BE2C (cell line): Measurements from ENCODE around the gene GPX1.
"Not testable (repeated sequence)": the region's sequence is repeated elsewhere in the genome, so short reads cannot be mapped to it uniquely, and the experiment has no call there.

Source experiments
- DNase-seq: peaks from one replicate; pipeline ENCODE4 v3.0.0-alpha.2; 2020
- H3K27me3 ChIP-seq: fragments of 250-450 bp; sonication (Bioruptor Pico); 2 replicates; pipeline ENCODE4 v1.5.1; 2020; ENCODE audit warnings: mild to moderate bottlenecking
- H3K36me3 ChIP-seq: fragments of 250-450 bp; sonication (Bioruptor Pico); 2 replicates; pipeline ENCODE4 v1.5.1; 2020; ENCODE audit warnings: mild to moderate bottlenecking
- H3K4me1 ChIP-seq: fragments of 250-450 bp; sonication (Bioruptor Pico); 2 replicates; pipeline ENCODE4 v1.5.1; 2020
- H3K4me3 ChIP-seq: 2 replicates; pipeline ENCODE4 v1.5.1; 2011; ENCODE audit warnings: low read depth, low read length
- H3K9me3 ChIP-seq: fragments of 250-450 bp; sonication (Bioruptor Pico); 2 replicates; pipeline ENCODE4 v1.5.1; 2020
- TF ChIP-seq, protein P1 (sequence below): IDR thresholded peaks from 2 replicates; pipeline ENCODE4 v1.5.1; 2012; ENCODE audit warnings: mild to moderate bottlenecking, low read depth, low read length

The GPX1 gene

DNA sequence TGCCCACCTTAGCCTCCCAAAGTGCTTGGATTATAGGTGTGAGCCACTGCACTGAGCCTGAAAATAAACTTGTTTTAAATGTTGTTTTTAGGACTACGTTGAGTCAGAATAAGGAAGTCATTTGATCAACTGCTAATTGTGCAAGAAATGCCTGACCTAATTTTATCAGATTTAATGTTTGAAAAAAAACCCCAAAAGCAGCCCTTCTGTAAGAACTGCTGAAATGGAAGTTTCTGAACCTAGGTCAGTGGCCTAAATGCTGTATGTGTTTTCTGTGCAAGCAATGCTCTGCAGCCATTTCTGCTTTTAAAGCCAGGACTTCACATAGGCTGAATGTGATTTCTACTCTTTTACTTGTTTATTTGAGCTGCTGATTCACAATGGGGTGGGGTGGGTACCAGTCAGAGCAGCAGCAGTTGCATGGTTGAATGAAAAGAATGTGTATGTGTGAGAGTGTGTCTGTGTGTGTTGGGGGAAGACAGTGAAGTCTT lies 6.6 kb downstream of the GPX1 start:
- Histone ChIP-seq H3K4me3 (no peak overlapping the region), H3K27me3 (no peaks in the 10 kb centered on the region), H3K9me3 (no peaks in the 10 kb centered on the region), H3K36me3 (peaks cover 5% of the 10 kb centered on the region), H3K4me1 (no peaks in the 10 kb centered on the region)
- no peak for DNase-seq
- TF ChIP-seq, protein P1, sequence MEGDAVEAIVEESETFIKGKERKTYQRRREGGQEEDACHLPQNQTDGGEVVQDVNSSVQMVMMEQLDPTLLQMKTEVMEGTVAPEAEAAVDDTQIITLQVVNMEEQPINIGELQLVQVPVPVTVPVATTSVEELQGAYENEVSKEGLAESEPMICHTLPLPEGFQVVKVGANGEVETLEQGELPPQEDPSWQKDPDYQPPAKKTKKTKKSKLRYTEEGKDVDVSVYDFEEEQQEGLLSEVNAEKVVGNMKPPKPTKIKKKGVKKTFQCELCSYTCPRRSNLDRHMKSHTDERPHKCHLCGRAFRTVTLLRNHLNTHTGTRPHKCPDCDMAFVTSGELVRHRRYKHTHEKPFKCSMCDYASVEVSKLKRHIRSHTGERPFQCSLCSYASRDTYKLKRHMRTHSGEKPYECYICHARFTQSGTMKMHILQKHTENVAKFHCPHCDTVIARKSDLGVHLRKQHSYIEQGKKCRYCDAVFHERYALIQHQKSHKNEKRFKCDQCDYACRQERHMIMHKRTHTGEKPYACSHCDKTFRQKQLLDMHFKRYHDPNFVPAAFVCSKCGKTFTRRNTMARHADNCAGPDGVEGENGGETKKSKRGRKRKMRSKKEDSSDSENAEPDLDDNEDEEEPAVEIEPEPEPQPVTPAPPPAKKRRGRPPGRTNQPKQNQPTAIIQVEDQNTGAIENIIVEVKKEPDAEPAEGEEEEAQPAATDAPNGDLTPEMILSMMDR, result no peak

DNA sequence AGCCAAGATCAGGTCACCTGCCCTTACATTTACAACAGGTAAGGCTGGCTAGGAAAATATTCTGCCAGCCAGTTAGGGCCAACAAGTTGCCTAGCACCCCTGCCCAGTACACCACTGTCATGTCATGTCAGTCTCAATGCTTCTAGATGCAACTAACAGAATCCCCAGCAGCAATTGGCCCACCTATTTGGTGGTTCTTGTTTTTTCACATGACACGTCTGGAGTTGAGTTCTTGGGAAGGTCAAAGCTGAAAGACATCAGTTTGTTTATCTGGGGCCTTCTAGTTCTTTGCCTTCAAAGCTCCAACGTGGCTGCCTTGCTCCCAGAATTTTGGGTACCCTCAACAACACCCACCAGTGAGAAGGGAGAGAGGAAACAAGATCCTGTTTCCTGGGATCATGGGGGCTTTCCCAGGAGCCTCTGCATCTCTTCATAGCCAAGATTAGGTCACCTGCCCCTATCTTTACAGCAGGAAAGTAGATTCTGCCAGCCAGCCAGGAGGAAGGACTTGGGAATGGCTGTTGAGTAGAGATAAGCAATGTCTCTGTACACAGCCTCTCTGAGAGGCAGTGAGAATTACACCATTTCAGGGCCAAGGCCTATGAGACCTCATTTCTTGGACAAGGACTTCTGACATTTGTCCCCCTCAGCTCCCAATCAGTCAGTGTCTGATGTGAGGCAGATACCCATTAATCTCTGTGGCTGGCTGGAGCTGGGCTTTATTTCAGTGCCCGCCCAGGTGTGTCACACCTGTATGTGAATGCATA lies 8.6 kb downstream of the GPX1 start:
- Histone ChIP-seq H3K9me3 (no peaks in the 10 kb centered on the region), H3K4me3 (no peak overlapping the region), H3K36me3 (no peaks in the 10 kb centered on the region), H3K4me1 (no peaks in the 10 kb centered on the region), H3K27me3 (no peaks in the 10 kb centered on the region)
- TF ChIP-seq, protein P1, result no peak
- DNase-seq, result no peak

GRCh38 chr3:49348361-49348760 lies 9.8 kb downstream of the GPX1 start:
- DNase-seq, H3K36me3 ChIP-seq, H3K27me3 ChIP-seq, H3K9me3 ChIP-seq, H3K4me1 ChIP-seq, H3K4me3 ChIP-seq: not testable (repeated sequence)

DNA sequence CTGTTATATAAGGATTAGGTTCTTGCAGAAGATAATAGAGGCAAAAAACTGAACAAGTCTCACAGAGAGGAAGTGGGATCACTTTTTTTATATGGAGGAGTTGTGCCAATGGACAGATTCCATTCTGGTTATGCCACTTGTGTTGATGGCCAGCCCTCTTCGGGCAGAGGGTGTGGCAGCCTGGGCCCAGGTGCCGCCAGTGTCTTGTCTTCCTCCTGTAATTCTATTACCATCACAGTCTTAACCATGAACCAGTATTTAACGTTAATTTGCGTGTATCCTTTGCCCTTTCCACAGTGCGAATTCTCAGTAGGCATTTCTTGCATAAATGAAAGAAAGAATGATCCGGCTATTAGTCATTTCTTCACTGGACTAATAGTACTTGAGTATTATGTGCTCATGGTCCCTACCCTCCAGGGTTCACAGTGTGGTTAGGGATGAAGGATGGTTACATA lies 11.3 kb downstream of the GPX1 start:
- no peaks in the 10 kb centered on the region for H3K27me3 ChIP-seq
- no peaks in the 10 kb centered on the region for H3K9me3 ChIP-seq
- TF ChIP-seq, protein P1, result no peak
- H3K4me1 ChIP-seq, result no peaks in the 10 kb centered on the region
- no peaks in the 10 kb centered on the region for H3K36me3 ChIP-seq
- no peak overlapping the region for H3K4me3 ChIP-seq
- DNase-seq, result no peak

- H3K4me1 ChIP-seq, result no peaks in the 10 kb centered on the region
- TF ChIP-seq, protein P1, result no peak
- no peaks in the 10 kb centered on the region for H3K27me3 ChIP-seq
- no peaks in the 10 kb centered on the region for H3K9me3 ChIP-seq
- DNase-seq, result no peak
- H3K4me3 ChIP-seq, result no peak overlapping the region
- no peaks in the 10 kb centered on the region for H3K36me3 ChIP-seq
These were observed 15.0 kb downstream of the GPX1 start for GRCh38 chr3:49343163-49343562.

- no peaks in the 10 kb centered on the region for H3K4me1 ChIP-seq
- no peaks in the 10 kb centered on the region for H3K36me3 ChIP-seq
- no peak for DNase-seq
- H3K27me3 ChIP-seq, result no peaks in the 10 kb centered on the region
- no peak overlapping the region for H3K4me3 ChIP-seq
- H3K9me3 ChIP-seq, result no peaks in the 10 kb centered on the region
- TF ChIP-seq, protein P1, result no peak
These were observed 16.2 kb downstream of the GPX1 start for GRCh38 chr3:49341996-49342395.
